Common myeloid progenitor, CD34-positive (primary cell): ENCODE measurements around the gene ZNF789. TPM values are rescaled to one million over a fixed set of nuclear protein-coding genes. Genes with fewer than 3 reads are reported as not detected.
"Not testable (repeated sequence)": the region's sequence is repeated elsewhere in the genome, so short reads cannot be mapped to it uniquely, and the experiment has no call there.

Source experiments
- CTCF ChIA-PET: fragments of 350-600 bp; sonication (Branson Sonifier 250); formaldehyde crosslinking; loops from one replicate; lab custom pipeline; 2021; ENCODE audit warnings: antibody characterized with exemption; lab: Charles Lee
- POLR2A ChIA-PET: fragments of 350-600 bp; sonication (Branson Sonifier 250); formaldehyde crosslinking; loops from one replicate; lab custom pipeline; 2021; ENCODE audit warnings: antibody characterized with exemption; lab: Charles Lee
- DNase-seq, 3 donors: peaks; one replicate each; pipeline versions ENCODE4 v3.0.0 to v3.0.0-alpha.2; 2013
- H3K27ac ChIP-seq, 2 experiments: 1 replicate in 1 of 2; 2 replicates in 1 of 2; pipeline ENCODE4 v1.7.0; 2013; ENCODE audit warnings: inconsistent platforms in 2 of 2, low read length in 2 of 2, mild to moderate bottlenecking in 2 of 2, low read depth in 1 of 2, moderate library complexity in 1 of 2; ENCODE audit not compliant: severe bottlenecking in 2 of 2, insufficient read depth in 1 of 2, poor library complexity in 1 of 2
- H3K27me3 ChIP-seq, 5 experiments: replicated peaks in 2 of 5; 1 replicate in 3 of 5; 2 replicates in 2 of 5; pipeline versions ENCODE4 v1.6.1 to v1.7.0; 2013; ENCODE audit warnings: low read length in 4 of 5, mild to moderate bottlenecking in 2 of 5, moderate library complexity in 2 of 5, inconsistent platforms in 1 of 5; ENCODE audit not compliant: insufficient read depth in 5 of 5, control insufficient read depth in 4 of 5
- H3K36me3 ChIP-seq, 4 experiments: 1 replicate in 2 of 4; 2 replicates in 2 of 4; pipeline versions ENCODE4 v1.6.1 to v1.7.0; 2013; ENCODE audit warnings: low read length in 3 of 4, control low read depth in 1 of 4, mild to moderate bottlenecking in 1 of 4; ENCODE audit not compliant: control insufficient read depth in 4 of 4, insufficient read depth in 4 of 4
- H3K4me1 ChIP-seq, 4 experiments: 1 replicate in 3 of 4; 2 replicates in 1 of 4; pipeline versions ENCODE4 v1.6.1 to v1.7.1; 2013; ENCODE audit warnings: low read length in 3 of 4, mild to moderate bottlenecking in 3 of 4, control low read depth in 1 of 4, inconsistent platforms in 1 of 4, moderate library complexity in 1 of 4; ENCODE audit not compliant: control insufficient read depth in 4 of 4, insufficient read depth in 4 of 4; ENCODE audit errors: control extremely low read depth in 1 of 4
- H3K4me3 ChIP-seq, 7 experiments: 1 replicate in 4 of 7; 2 replicates in 3 of 7; pipeline versions ENCODE4 v1.5.1 to v1.7.0; 2013; ENCODE audit warnings: mild to moderate bottlenecking in 7 of 7, low read length in 6 of 7, moderate library complexity in 6 of 7, inconsistent platforms in 2 of 7, low read depth in 2 of 7, control low read depth in 1 of 7; ENCODE audit not compliant: insufficient read depth in 4 of 7, control insufficient read depth in 1 of 7; ENCODE audit errors: extremely low read depth in 1 of 7
- H3K9me3 ChIP-seq, 5 experiments: 1 replicate in 4 of 5; 2 replicates in 1 of 5; pipeline versions ENCODE4 v1.6.1 to v1.7.1; 2013; ENCODE audit warnings: low read length in 4 of 5, mild to moderate bottlenecking in 2 of 5, inconsistent platforms in 1 of 5, low read depth in 1 of 5, moderate library complexity in 1 of 5; ENCODE audit not compliant: control insufficient read depth in 4 of 5, insufficient read depth in 2 of 5; ENCODE audit errors: control extremely low read depth in 1 of 5
- WGBS: methylation state at CpG from one replicate; pipeline ENCODE4 v1.1.5; 2013; ENCODE audit not compliant: insufficient coverage; 5-methylcytosine and 5-hydroxymethylcytosine counted together
- polyA plus RNA-seq: library from polyadenylated mRNA; unstranded; fragments of 120-200 nt; gene quantifications from one replicate; pipeline ENCODE4 v1.2.1, GENCODE V29; 2013

Gene ZNF789
- polyA plus RNA-seq, result 23.5 TPM

DNA sequence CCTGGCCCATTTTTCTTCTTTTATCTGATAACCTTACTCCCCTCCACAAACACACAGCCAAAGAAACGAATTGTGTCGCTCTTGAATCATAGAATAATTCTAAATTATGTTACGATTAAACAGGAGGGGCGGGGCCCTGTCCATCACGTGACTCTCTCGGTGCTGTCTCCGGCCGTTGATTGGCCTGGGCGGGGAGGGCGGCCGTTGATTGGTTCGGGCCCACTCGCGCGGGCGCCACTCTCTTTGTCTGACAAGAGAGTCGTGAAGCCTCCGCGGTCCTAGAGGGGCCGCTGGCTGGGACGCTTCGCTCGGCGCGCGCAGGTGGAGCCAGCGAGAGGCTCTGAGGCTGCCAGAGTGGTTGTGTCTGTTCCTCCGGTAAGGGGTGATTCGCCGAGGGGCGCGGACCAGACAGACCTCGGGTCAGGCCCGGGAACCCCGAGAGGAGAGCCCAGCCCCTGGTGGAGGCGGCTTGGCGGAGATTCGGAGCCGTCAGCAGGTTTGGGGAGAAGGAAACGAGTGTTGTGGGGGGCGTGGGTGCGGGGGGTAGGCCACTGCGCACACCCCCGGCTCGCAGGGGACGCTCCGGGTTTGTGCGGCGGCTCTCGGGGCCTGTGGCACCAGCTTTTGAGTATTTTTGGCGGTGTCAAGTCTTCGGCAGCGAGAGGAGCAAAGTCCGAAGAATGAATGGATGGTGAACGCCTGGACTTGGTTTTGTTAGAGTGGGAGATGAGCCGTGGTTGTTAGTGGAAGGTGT is at the start of gene ZNF789:
Gene ZNF789, plus strand, starts transcription at position 330 of the 754 bp plus-strand sequence. CDS start 3,567 bp downstream, outside the sequence.
- Histone ChIP-seq H3K27me3 (peaks cover 0 to 7% (median 0%) of the 10 kb centered on the region in 5 experiments), H3K27ac (peak within 1 kb of the TSS; percentile 70 to 89), H3K36me3 (peaks cover 0 to 17% (median 5%) of the 10 kb centered on the region in 4 experiments), H3K4me3 (peak within 1 kb of the TSS; percentile 81 to 100 (median 91)), H3K9me3 (no peaks in the 10 kb centered on the region), H3K4me1 (peaks cover 4 to 12% (median 9%) of the 10 kb centered on the region in 4 experiments)
- ChIA-PET POLR2A (interaction anchor here (0.7 kb wide), 1 partner anchor 360 kb away, joined by 3 read pairs; no protein-coding TSS in a partner anchor), CTCF (interaction anchor here (0.9 to 2.7 kb wide), 2 partner anchors 19 to 32 kb away, joined by 3 to 11 read pairs; partner anchors contain the start of gene ZKSCAN5)
- peak; percentile 98 to 99 (median 98) for DNase-seq
- 0% methylated on average over 23 of the region's 56 CpGs for WGBS

DNA sequence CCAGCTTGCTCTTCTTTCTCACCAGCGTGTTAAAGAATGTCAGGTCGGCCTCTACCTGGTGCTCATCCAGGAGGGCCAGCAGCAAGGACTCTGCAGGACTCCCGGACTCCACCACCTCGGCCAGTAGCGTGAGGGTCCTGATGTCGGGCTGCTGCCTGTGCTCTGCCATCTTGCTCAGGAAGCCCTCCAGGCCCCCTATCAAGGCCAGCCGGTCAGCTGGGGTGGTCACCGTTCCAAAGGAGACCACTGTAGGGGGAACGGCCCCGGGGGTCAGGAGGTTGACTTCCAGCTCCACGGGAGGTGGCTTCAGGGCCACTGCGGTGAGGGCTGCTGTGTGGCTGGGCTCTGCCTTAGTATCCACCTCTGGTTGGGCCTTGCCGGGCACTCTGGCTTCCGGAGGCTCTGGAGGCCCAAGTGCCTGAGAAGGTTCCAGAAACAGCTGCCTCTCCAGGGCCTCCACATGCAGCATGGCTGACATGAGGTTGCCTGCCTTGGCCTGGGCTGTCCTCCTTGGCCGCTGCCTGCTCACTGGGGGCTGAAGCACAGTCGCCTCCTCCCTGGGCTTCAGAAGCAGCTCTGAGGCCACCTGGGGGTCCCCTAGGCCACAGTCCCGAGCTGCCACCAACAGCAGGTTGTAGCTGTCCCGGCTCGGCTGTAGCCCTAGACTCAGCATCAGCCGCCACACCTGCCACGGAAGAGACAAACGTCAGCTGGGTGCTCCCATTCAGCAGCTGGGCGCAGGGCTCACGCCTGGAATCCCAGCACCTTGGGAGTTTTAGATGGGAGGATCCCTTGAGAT is 47.6 kb upstream of the ZNF789 start:
- Histone ChIP-seq H3K9me3 (no peaks in the 10 kb centered on the region), H3K36me3 (peaks cover 3 to 63% (median 46%) of the 10 kb centered on the region in 4 experiments), H3K27me3 (no peaks in the 10 kb centered on the region), H3K4me3 (no peak overlapping the region), H3K27ac (no peak overlapping the region), H3K4me1 (no peaks in the 10 kb centered on the region)
- ChIA-PET CTCF (no interaction called here), POLR2A (no interaction called here)
- DNase-seq, result no peak
- WGBS, result 94% methylated on average over 22 of the region's 24 CpGs

DNA sequence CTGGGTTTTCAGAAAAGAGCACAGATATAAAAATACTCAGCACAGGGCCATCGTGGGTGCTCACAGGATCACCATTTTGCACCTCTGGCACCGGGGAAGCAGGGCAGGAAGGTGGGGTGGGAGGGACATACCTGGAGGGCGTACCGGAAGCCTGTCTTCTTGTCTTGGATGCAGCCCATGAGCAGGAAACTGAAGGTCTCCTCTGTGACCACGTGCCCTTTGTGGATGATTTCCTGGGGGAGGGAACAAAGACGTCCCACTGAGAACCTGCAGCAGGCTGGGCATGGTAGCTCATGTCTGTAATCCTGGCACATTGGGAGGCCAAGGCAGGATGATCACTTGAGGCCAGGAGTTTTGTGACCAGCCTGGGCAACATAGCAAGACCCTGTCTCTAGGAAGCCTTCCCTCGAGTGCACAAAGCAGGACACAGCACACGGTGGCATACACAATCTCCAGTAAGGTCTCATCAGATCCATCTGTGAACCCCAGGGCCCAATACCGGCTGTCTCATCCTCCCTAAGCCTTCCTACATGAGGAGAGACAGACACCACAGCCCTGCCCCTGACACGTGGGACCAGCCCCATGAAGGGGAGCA is 43.6 kb upstream of the ZNF789 start:
- CTCF ChIA-PET, result interaction anchor here (1.1 kb wide), 1 partner anchor 9 kb away, joined by 6 read pairs; no protein-coding TSS in a partner anchor
- POLR2A ChIA-PET, result no interaction called here
- H3K27ac ChIP-seq, result no peak overlapping the region
- H3K4me1 ChIP-seq, result no peaks in the 10 kb centered on the region
- H3K27me3 ChIP-seq, result no peaks in the 10 kb centered on the region
- no peaks in the 10 kb centered on the region for H3K9me3 ChIP-seq
- no peak for DNase-seq
- WGBS, result 95% methylated on average over 10 of the region's 10 CpGs
- H3K36me3 ChIP-seq, result peaks cover 6 to 60% (median 45%) of the 10 kb centered on the region in 4 experiments
- no peak overlapping the region for H3K4me3 ChIP-seq

DNA sequence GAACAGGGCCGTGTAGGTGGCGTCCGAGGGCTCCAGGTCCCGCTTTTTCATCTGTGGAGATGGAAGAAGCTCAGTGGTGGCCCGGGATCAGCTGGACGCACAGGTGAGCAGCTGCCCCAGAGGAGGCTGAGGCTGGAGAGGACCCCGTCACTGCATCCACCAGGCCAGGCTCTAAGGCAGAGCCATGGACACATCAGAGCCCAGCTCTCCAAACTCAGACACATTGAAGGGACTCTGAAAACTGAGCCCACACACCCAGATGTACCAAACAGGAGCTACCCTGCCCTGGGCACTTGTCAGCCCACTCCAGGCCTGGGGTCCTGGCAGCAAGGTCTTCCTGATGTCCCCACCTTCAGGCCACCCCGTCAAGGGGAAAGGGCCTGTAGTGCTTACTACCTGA is 42.9 kb upstream of the ZNF789 start:
- Histone ChIP-seq H3K27ac (no peak overlapping the region), H3K36me3 (peaks cover 6 to 58% (median 45%) of the 10 kb centered on the region in 4 experiments), H3K9me3 (no peaks in the 10 kb centered on the region), H3K4me3 (no peak overlapping the region), H3K27me3 (no peaks in the 10 kb centered on the region), H3K4me1 (no peaks in the 10 kb centered on the region)
- DNase-seq, result no peak
- CTCF ChIA-PET, result interaction anchor here (1.0 to 1.2 kb wide), 3 partner anchors 10 to 16 kb away, joined by 3 to 6 read pairs (median 3); no protein-coding TSS in a partner anchor
- POLR2A ChIA-PET, result no interaction called here
- 95% methylated on average over 6 of the region's 8 CpGs for WGBS

DNA sequence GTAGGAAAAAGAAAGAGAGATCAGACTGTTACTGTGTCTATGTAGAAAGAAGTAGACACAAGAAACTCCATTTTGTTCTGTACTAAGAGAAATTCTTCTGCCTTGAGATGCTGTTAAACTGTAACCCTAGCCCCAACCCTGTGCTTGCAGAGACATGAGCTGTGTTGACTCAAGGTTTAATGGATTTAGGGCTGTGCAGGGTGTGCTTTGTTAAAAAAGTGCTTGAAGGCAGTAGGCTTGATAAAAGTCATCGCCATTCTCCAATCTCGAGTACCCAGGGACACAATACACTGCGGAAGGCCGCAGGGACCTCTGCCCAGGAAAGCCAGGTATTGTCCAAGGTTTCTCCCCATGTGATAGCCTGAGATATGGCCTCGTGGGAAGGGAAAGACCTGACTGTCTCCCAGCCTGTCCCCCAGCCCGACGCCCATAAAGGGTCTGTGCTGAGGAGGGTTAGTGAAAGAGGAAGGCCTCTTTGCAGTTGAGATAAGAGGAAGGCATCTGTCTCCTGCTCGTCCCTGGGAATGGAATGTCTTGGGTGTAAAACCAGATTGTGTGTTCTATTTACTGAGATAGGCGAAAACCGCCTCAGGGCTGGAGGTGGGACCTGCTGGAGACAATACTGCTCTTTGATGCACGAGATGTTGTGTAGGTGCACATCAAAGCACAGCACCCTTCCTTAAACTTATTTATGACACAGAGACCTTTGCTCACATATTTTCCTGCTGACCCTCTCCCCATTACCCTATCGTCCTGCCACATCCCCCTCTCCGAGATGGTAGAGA is 40.7 kb upstream of the ZNF789 start:
- H3K4me1 ChIP-seq, H3K4me3 ChIP-seq, DNase-seq, H3K9me3 ChIP-seq, H3K27ac ChIP-seq, H3K27me3 ChIP-seq, CTCF ChIA-PET: not testable (repeated sequence)
- peaks cover 5 to 52% (median 42%) of the 10 kb centered on the region in 4 experiments for H3K36me3 ChIP-seq
- POLR2A ChIA-PET, result interaction anchor here (0.7 kb wide), 1 partner anchor 34 kb away, joined by 3 read pairs; no protein-coding TSS in a partner anchor
- WGBS, result 97% methylated on average over 12 of the region's 13 CpGs

DNA sequence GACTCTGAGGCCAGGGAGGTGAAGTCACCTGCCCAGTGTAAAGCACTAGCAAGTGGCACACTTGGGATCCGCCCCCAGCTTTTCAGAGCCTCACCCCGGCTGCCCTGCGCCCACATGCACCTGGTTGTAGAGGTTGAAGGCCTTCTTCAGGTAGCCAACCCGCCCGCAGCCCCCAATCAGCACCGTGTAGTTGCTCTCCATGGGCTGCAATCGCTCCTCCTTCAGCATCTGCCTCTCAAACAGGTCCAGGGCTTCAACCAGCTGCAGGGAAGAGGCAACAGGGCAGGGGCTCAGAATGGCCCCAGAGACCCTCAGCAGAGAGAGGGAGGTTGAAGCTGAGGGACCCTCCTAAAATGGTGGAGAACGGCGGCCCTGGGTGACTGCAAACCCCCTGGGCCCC is 39.5 kb upstream of the ZNF789 start:
- Histone ChIP-seq H3K27me3 (no peaks in the 10 kb centered on the region), H3K36me3 (peaks cover 5 to 51% (median 42%) of the 10 kb centered on the region in 4 experiments), H3K27ac (no peak overlapping the region), H3K9me3 (no peaks in the 10 kb centered on the region), H3K4me1 (peaks cover 0 to 9% (median 4%) of the 10 kb centered on the region in 4 experiments), H3K4me3 (no peak overlapping the region)
- POLR2A ChIA-PET, result no interaction called here
- DNase-seq, result no peak
- 90% methylated on average over 2 of the region's 9 CpGs for WGBS
- CTCF ChIA-PET, result interaction anchor here (0.6 kb wide), 1 partner anchor 63 kb away, joined by 3 read pairs; no protein-coding TSS in a partner anchor
